AG10803 (cell line): ENCODE measurements around the gene PRSS12.

Source experiments
- DNase-seq: peaks from one replicate; pipeline ENCODE4 v3.0.0; 2010; ENCODE audit warnings: low read depth
- H3K4me3 ChIP-seq: 2 replicates; pipeline ENCODE4 v1.5.1; 2011; ENCODE audit warnings: mild to moderate bottlenecking, low read length, control low read depth
- CTCF ChIP-seq: conservative IDR thresholded peaks from 2 replicates; pipeline ENCODE4 v1.5.1; 2011; ENCODE audit warnings: mild to moderate bottlenecking, low read length, control low read depth, inconsistent platforms

PRSS12 gene

GRCh38 chr4:118357601-118358000 lies 4.8 kb upstream of the PRSS12 start:
- no peak overlapping the region for H3K4me3 ChIP-seq
- no peak for TF ChIP-seq CTCF
- no peak for DNase-seq

GRCh38 chr4:118356731-118357130 lies 3.9 kb upstream of the PRSS12 start:
- TF ChIP-seq CTCF, result no peak
- no peak overlapping the region for H3K4me3 ChIP-seq
- DNase-seq, result peak; percentile 45

GRCh38 chr4:118356111-118356510 lies 3.3 kb upstream of the PRSS12 start:
- no peak overlapping the region for H3K4me3 ChIP-seq
- TF ChIP-seq CTCF, result no peak
- no peak for DNase-seq

- H3K4me3 ChIP-seq, result no peak overlapping the region
- no peak for DNase-seq
- TF ChIP-seq CTCF, result no peak
Observed at GRCh38 chr4:118354913-118355312, 2.1 kb upstream of the PRSS12 start.

GRCh38 chr4:118353534-118354030 lies 779 bp upstream of the PRSS12 start:
- no peak for TF ChIP-seq CTCF
- no peak for DNase-seq
- H3K4me3 ChIP-seq, result peak overlapping the region; percentile 71

- DNase-seq, result no peak
- H3K4me3 ChIP-seq, result peak overlapping the region; percentile 71
- no peak for TF ChIP-seq CTCF
Observed at GRCh38 chr4:118351851-118352827, 664 bp downstream of the PRSS12 start.

- H3K4me3 ChIP-seq, result peak overlapping the region; percentile 71
- DNase-seq, result no peak
- no peak for TF ChIP-seq CTCF
Observed at GRCh38 chr4:118350961-118351360, 1.8 kb downstream of the PRSS12 start.
